K562 (cell line): ENCODE results near the gene OMP. TPM values are rescaled to one million over a fixed set of nuclear protein-coding genes. Genes with fewer than 3 reads are reported as not detected.
A peak's percentile ranks its signal among the peaks of the same experiment; 100 is the strongest.

Experiments used
- ATAC-seq: fragments of 200-7000 bp; cut with Tn5 transposase; 3 replicates; pipeline ENCODE4 v1.9.1; 2020; ENCODE audit warnings: moderate library complexity
- BruUV-seq: library from RNA; stranded (reverse); fragments of 400-500 nt; replicated peaks from 2 replicates; lab custom pipeline; 2021; lab: Mats Ljungman, UMichigan
- CTCF ChIA-PET: fragments of 300-600 bp; formaldehyde crosslinking; extraction: SDS; loops from one replicate; lab custom pipeline; 2021; ENCODE audit warnings: low intra/inter-chr PET ratio; lab: Yijun Ruan, JAX
- POLR2A ChIA-PET: fragments of 300-600, 350-650 bp; sonication (Branson Sonifier 250); formaldehyde crosslinking; extraction: SDS; loops from one replicate; lab custom pipeline; 2021; ENCODE audit warnings: antibody characterized with exemption, inconsistent platforms; lab: Yijun Ruan, JAX
- DNase-seq, 4 experiments: peaks; one replicate each; pipeline versions ENCODE4 v3.0.0 to v3.0.0-alpha.2; 2011 to 2018; ENCODE audit warnings: low spot score in 3 of 4, mixed read lengths in 3 of 4; ENCODE audit errors: extremely low read depth in 1 of 4
- FAIRE-seq: peaks from 2 replicates; lab custom pipeline; 2011; peaks lifted over from hg19 to GRCh38; lab: Jason Lieb, UNC
- H2AFZ ChIP-seq: 2 replicates; pipeline ENCODE4 v1.6.0; 2011; ENCODE audit warnings: low read depth, low read length, control low read depth, inconsistent platforms
- H3K27ac ChIP-seq: fragments of 200-600 bp; 3 replicates; pipeline ENCODE4 v1.8.0; 2011; ENCODE audit warnings: low read depth, mild to moderate bottlenecking, control low read depth, inconsistent platforms, low read length, moderate library complexity, mixed read lengths; ENCODE audit errors: extremely low read depth
- H3K27me3 ChIP-seq, 2 experiments: fragments of 300-600 bp in 1 of 2; 2 replicates in 1 of 2; 3 replicates in 1 of 2; pipeline versions ENCODE4 v1.6.0 to v1.8.0; 2011; ENCODE audit warnings: inconsistent platforms in 2 of 2, low read length in 2 of 2, mild to moderate bottlenecking in 1 of 2, mixed read lengths in 1 of 2, moderate library complexity in 1 of 2; ENCODE audit not compliant: control insufficient read depth in 2 of 2, insufficient read depth in 2 of 2
- H3K36me3 ChIP-seq: fragments of 300-600 bp; 3 replicates; pipeline ENCODE4 v1.8.0; 2011; ENCODE audit warnings: mild to moderate bottlenecking, low read length, inconsistent platforms; ENCODE audit not compliant: control insufficient read depth, insufficient read depth
- H3K4me1 ChIP-seq, 2 experiments: fragments of 200-600 bp in 1 of 2; replicated peaks in 1 of 2; 2 replicates in 1 of 2; 3 replicates in 1 of 2; pipeline versions ENCODE4 v1.5.1 to v1.8.0; 2011; ENCODE audit warnings: inconsistent platforms in 2 of 2, low read length in 2 of 2, mild to moderate bottlenecking in 1 of 2, mixed read lengths in 1 of 2, moderate library complexity in 1 of 2; ENCODE audit not compliant: control insufficient read depth in 2 of 2, insufficient read depth in 2 of 2
- H3K4me2 ChIP-seq: 2 replicates; pipeline ENCODE4 v1.6.1; 2011; ENCODE audit warnings: low read length, control low read depth, inconsistent platforms, mixed read lengths; ENCODE audit not compliant: insufficient read depth
- H3K4me3 ChIP-seq: fragments of 200-600 bp; sonication (generic), shearing (Covaris generic); 2 replicates; pipeline ENCODE4 v1.5.1; 2016; ENCODE audit warnings: control low read depth, inconsistent platforms
- H3K79me2 ChIP-seq: fragments of 200-600 bp; 3 replicates; pipeline ENCODE4 v1.8.0; 2011; ENCODE audit warnings: low read length, inconsistent platforms; ENCODE audit not compliant: control insufficient read depth, insufficient read depth
- H3K9ac ChIP-seq, 2 experiments: 2 replicates each; pipeline versions ENCODE4 v1.6.0 to v1.6.1; 2011; ENCODE audit warnings: low read depth in 2 of 2, low read length in 2 of 2, control low read depth in 1 of 2, inconsistent platforms in 1 of 2, mild to moderate bottlenecking in 1 of 2, mixed read lengths in 1 of 2; ENCODE audit not compliant: insufficient read depth in 1 of 2
- H3K9me1 ChIP-seq: one replicate; pipeline ENCODE4 v1.6.0; 2011; ENCODE audit warnings: inconsistent platforms, mild to moderate bottlenecking, low read length, moderate library complexity; ENCODE audit not compliant: control insufficient read depth, insufficient read depth
- H3K9me3 ChIP-seq: replicated peaks from 2 replicates; pipeline ENCODE4 v1.5.1; 2011; ENCODE audit warnings: low read depth, low read length, inconsistent platforms; ENCODE audit not compliant: control insufficient read depth, insufficient read depth
- H4K20me1 ChIP-seq: replicated peaks from 2 replicates; pipeline ENCODE4 v1.6.1; 2011; ENCODE audit warnings: low read length, inconsistent platforms, mixed read lengths; ENCODE audit not compliant: control insufficient read depth, insufficient read depth
- MAFG ChIP-seq: fragments of 450-650 bp; conservative IDR thresholded peaks from 2 replicates; pipeline ENCODE4 v1.6.1; 2016; ENCODE audit warnings: missing genetic modification characterization, missing compliant biosample characterization
- RBM25 ChIP-seq: fragments of 200-400 bp; formaldehyde crosslinking; IDR thresholded peaks from 2 replicates; pipeline ENCODE4 v1.6.1; 2018; ENCODE audit warnings: low read length, low read depth, moderate library complexity; ENCODE audit not compliant: severe bottlenecking
- SPI1 ChIP-seq: IDR thresholded peaks from 2 replicates; pipeline ENCODE4 v1.6.1; 2011; ENCODE audit warnings: low read depth, low read length, control low read depth, borderline replicate concordance
- TRIM25 ChIP-seq: fragments of 450-650 bp; IDR thresholded peaks from 2 replicates; pipeline ENCODE4 v1.7.0; 2016; ENCODE audit warnings: borderline replicate concordance
- WGBS: fragments of 100-300 bp; shearing (Covaris generic); methylation state at CpG from one replicate; pipeline ENCODE4 v1.1.6; 2016; ENCODE audit warnings: low coverage, mixed read lengths; ENCODE audit not compliant: insufficient coverage; ENCODE audit errors: missing lambda C conversion rate; 5-methylcytosine and 5-hydroxymethylcytosine counted together
- in situ Hi-C: fragments of 300-500 bp; cut with MboI; formaldehyde crosslinking; loops from 4 replicates; pipeline ENCODE4 v1.15.0; 2018; ENCODE audit warnings: inconsistent platforms, mixed read lengths
- intact Hi-C: fragments of 100-400 bp; cut with micrococcal nuclease; formaldehyde crosslinking; loops from 2 replicates; pipeline ENCODE4 v1.14.2; 2022
- polyA plus RNA-seq, 8 experiments: library from polyadenylated mRNA; depleted of rRNA in 4 of 8; stranded (reverse) in 5 of 8; unstranded in 3 of 8; fragments of >200 nt; fragmentation: Nextera tagmentation in 2 of 8; fragmentation: Illumina TruSeq in 1 of 8; extraction: Ambion mirVana in 2 of 8; extraction: Trizol in 1 of 8; gene quantifications; 2 replicates each; pipeline versions ENCODE4 v1.2.1 to v1.2.3, GENCODE V29; 2011 to 2014; ENCODE audit warnings: inconsistent platforms in 1 of 8, missing spikeins in 1 of 8
- total RNA-seq, 7 experiments: library from RNA; depleted of rRNA in 6 of 7; stranded (reverse); fragments of >200 nt in 6 of 7; fragmentation: Illumina TruSeq in 2 of 7; extraction: Trizol in 2 of 7; gene quantifications; 2 replicates each; pipeline versions ENCODE4 v1.2.1 to v1.2.3, GENCODE V29; 2011 to 2021; ENCODE audit warnings: low replicate concordance in 1 of 7

The OMP gene
- total and polyA plus RNA-seq, 9 of the 15 experiments (the other 6 are each of a cell fraction or from before 2014, with no cell fraction given), result not detected

- no TSS peak for BruUV-seq
- no peak for FAIRE-seq
- ATAC-seq, result no peak
- Histone ChIP-seq H3K27ac (no peak overlapping the region), H3K4me2 (no peak overlapping the region), H3K36me3 (no peaks in the 10 kb centered on the region), H3K4me1 (peaks cover 0 to 7% of the 10 kb centered on the region in 2 experiments; a peak in 2 of 5 replicates), H3K79me2 (no peaks in the 10 kb centered on the region), H3K9me1 (no peaks in the 10 kb centered on the region), H4K20me1 (0 out of 2 replicates have a peak, but pooled peaks cover 4% of the 10 kb centered on the region), H3K27me3 (peaks cover 15 to 57% of the 10 kb centered on the region in 2 experiments; a peak in 3 of 5 replicates), H2AFZ (no peak overlapping the region), H3K9me3 (no peaks in the 10 kb centered on the region), H3K9ac (no peak overlapping the region), H3K4me3 (no peak overlapping the region)
- DNase-seq, result no peak
- WGBS, result 13% methylated on average over 4 of the region's 4 CpGs
- intact Hi-C loops, result no loop called here
- POLR2A ChIA-PET, result interaction anchor here (1.0 to 1.1 kb wide), 2 partner anchors 8 to 10 kb away, joined by 3 read pairs; no protein-coding TSS in a partner anchor
- in situ Hi-C loops, result no loop called here
- TF ChIP-seq RBM25, result peak; percentile 41
- no peak for TF ChIP-seq MAFG
- CTCF ChIA-PET, result no interaction called here
Observed at GRCh38 chr11:77141475-77141874, 38.8 kb downstream of the OMP start.

- ChIA-PET POLR2A (interaction anchor here (0.6 to 1.0 kb wide), 2 partner anchors 11 to 28 kb away, joined by 3 to 5 read pairs; no protein-coding TSS in a partner anchor), CTCF (no interaction called here)
- Histone ChIP-seq H3K4me1 (peaks cover 0 to 6% of the 10 kb centered on the region in 2 experiments; a peak in 2 of 5 replicates), H2AFZ (no peak overlapping the region), H4K20me1 (0 out of 2 replicates have a peak, but pooled peaks cover 4% of the 10 kb centered on the region), H3K9me3 (no peaks in the 10 kb centered on the region), H3K36me3 (no peaks in the 10 kb centered on the region), H3K9ac (no peak overlapping the region)
- FAIRE-seq (no peak), DNase-seq (no peak)
- BruUV-seq, result no TSS peak
- TF ChIP-seq TRIM25 (no peak), SPI1 (peak; percentile 66; the same call in 1 of the 2 replicates)
- TF ChIP-seq, all 486 proteins: peak for 1
- no peak for ATAC-seq
- no peak overlapping the region for H3K4me2 ChIP-seq
- peaks cover 12 to 56% of the 10 kb centered on the region in 2 experiments; a peak in 4 of 5 replicates for H3K27me3 ChIP-seq
- no peaks in the 10 kb centered on the region for H3K9me1 ChIP-seq
- H3K79me2 ChIP-seq, result no peaks in the 10 kb centered on the region
- no peak overlapping the region for H3K4me3 ChIP-seq
- intact Hi-C loops, result no loop called here
- in situ Hi-C loops, result no loop called here
- H3K27ac ChIP-seq, result no peak overlapping the region
- 10% methylated on average over 11 of the region's 11 CpGs for WGBS
Observed at GRCh38 chr11:77142091-77142975, 39.7 kb downstream of the OMP start.
